SK-N-MC (cell line): ENCODE results near the gene TCTN3.
"Not testable (repeated sequence)": the region's sequence is repeated elsewhere in the genome, so short reads cannot be mapped to it uniquely, and the experiment has no call there.

ENCODE experiments used
- DNase-seq: peaks from one replicate; pipeline ENCODE4 v3.0.0-alpha.2; 2011; ENCODE audit warnings: low read depth, low spot score
- H3K27ac ChIP-seq: fragments of 200-600 bp; sonication (generic); 2 replicates; pipeline ENCODE4 v1.5.1; 2016; ENCODE audit warnings: mixed run types
- H3K36me3 ChIP-seq: fragments of 200-600 bp; sonication (generic); 2 replicates; pipeline ENCODE4 v1.6.1; 2017; ENCODE audit warnings: antibody characterized with exemption, low read length, mixed read lengths; ENCODE audit not compliant: insufficient read depth
- H3K4me3 ChIP-seq: fragments of 200-600 bp; sonication (generic); 2 replicates; pipeline ENCODE4 v1.5.1; 2016
- H3K9ac ChIP-seq: fragments of 200-600 bp; sonication (generic); 2 replicates; pipeline ENCODE4 v1.8.0; 2017; ENCODE audit warnings: mixed run types, mixed read lengths; ENCODE audit not compliant: insufficient read length
- H3K9me3 ChIP-seq: fragments of 200-600 bp; sonication (generic); 2 replicates; pipeline ENCODE4 v1.6.1; 2017; ENCODE audit warnings: low read depth, mild to moderate bottlenecking, antibody characterized with exemption, low read length, moderate library complexity, mixed read lengths
- EZH2 ChIP-seq: fragments of 200-600 bp; sonication (generic); IDR thresholded peaks from one replicate; pipeline ENCODE4 v1.6.1; 2017; ENCODE audit warnings: antibody characterized with exemption
- FOXP2 ChIP-seq: optimal IDR thresholded peaks from 2 replicates; pipeline ENCODE3; 2011; ENCODE audit warnings: mild to moderate bottlenecking, moderate library complexity; ENCODE audit not compliant: insufficient read depth; ENCODE audit errors: extremely low read length, control extremely low read depth
- POLR2AphosphoS5 ChIP-seq: IDR thresholded peaks from 2 replicates; pipeline ENCODE4 v1.6.1; 2012; ENCODE audit warnings: mild to moderate bottlenecking, low read depth, low read length, borderline replicate concordance

Gene TCTN3, protein sequence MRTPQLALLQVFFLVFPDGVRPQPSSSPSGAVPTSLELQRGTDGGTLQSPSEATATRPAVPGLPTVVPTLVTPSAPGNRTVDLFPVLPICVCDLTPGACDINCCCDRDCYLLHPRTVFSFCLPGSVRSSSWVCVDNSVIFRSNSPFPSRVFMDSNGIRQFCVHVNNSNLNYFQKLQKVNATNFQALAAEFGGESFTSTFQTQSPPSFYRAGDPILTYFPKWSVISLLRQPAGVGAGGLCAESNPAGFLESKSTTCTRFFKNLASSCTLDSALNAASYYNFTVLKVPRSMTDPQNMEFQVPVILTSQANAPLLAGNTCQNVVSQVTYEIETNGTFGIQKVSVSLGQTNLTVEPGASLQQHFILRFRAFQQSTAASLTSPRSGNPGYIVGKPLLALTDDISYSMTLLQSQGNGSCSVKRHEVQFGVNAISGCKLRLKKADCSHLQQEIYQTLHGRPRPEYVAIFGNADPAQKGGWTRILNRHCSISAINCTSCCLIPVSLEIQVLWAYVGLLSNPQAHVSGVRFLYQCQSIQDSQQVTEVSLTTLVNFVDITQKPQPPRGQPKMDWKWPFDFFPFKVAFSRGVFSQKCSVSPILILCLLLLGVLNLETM

GRCh38 chr10:95693668-95694534 is at the start of gene TCTN3:
TSS of gene TCTN3 (minus strand) at chr10:95693927. CDS start at chr10:95693899, 28 bp downstream.
- H3K9ac ChIP-seq: peak within 1 kb of the TSS; percentile 84
- TF ChIP-seq FOXP2 (no peak), POLR2AphosphoS5 (peak; percentile 83)
- peaks cover 4% of the 10 kb centered on the region; the same call in 1 of the 2 replicates for H3K36me3 ChIP-seq
- H3K27ac ChIP-seq: no peak within 1 kb of the TSS
- H3K9me3 ChIP-seq: no peaks in the 10 kb centered on the region
- DNase-seq: peak; percentile 83
- H3K4me3 ChIP-seq: peak within 1 kb of the TSS; percentile 87

DNA sequence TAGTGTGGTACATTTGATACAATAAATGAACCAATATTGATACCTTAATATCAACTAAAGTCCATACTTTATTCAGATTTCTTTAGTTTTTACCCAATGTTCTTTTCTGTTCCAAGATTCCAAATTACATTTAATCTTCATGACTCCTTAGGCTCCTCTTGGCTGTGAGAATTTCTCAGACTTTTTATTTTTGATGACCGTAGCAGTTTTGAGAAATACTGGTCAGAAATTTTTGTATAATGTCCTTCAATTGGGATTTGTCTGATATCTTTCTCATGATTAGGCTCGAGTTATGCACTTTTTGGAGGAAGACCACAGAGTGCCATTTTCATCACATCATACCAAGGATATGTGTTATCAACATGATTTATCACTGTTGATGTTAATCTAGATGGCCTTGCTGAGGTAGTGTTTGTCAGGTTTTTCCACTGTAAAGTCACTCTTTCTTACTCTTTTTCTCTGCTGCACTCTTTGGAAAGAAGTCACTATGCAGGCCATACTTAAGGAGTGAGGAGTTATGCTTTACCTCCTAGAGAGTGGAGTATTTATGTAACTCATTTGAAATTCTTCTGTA is 49.3 kb upstream of the TCTN3 start:
- TF ChIP-seq FOXP2 (no peak), EZH2 (no peak), POLR2AphosphoS5 (no peak)
- DNase-seq: no peak
- no peaks in the 10 kb centered on the region for H3K9me3 ChIP-seq
- no peak overlapping the region for H3K4me3 ChIP-seq
- H3K27ac ChIP-seq: peak overlapping the region; percentile 91
- H3K9ac ChIP-seq: no peak overlapping the region
- no peaks in the 10 kb centered on the region for H3K36me3 ChIP-seq

GRCh38 chr10:95742485-95742884 is 48.8 kb upstream of the TCTN3 start:
- H3K27ac ChIP-seq: peak overlapping the region; percentile 91
- H3K4me3 ChIP-seq: peak overlapping the region; percentile 49

GRCh38 chr10:95741807-95742467 is 48.2 kb upstream of the TCTN3 start:
- Histone ChIP-seq H3K4me3 (peak overlapping the region; percentile 49), H3K9me3 (no peaks in the 10 kb centered on the region), H3K9ac (peak overlapping the region; percentile 41), H3K36me3 (no peaks in the 10 kb centered on the region), H3K27ac (peak overlapping the region; percentile 91)
- DNase-seq: peak; percentile 22
- TF ChIP-seq EZH2: no peak
- TF ChIP-seq POLR2AphosphoS5: no peak; the same call in 1 of the 2 replicates
- TF ChIP-seq FOXP2: no peak

More at GRCh38 chr10:95742485-95742884, 48.8 kb upstream of the TCTN3 start:
- H3K36me3 ChIP-seq: no peaks in the 10 kb centered on the region
- H3K9me3 ChIP-seq: no peaks in the 10 kb centered on the region
- DNase-seq: peak; percentile 30
- peak overlapping the region; percentile 41 for H3K9ac ChIP-seq
- TF ChIP-seq FOXP2 (no peak), POLR2AphosphoS5 (no peak), EZH2 (no peak)

GRCh38 chr10:95739056-95739455 is 45.3 kb upstream of the TCTN3 start:
- no peaks in the 10 kb centered on the region for H3K9me3 ChIP-seq
- H3K4me3 ChIP-seq: no peak overlapping the region
- H3K36me3 ChIP-seq: no peaks in the 10 kb centered on the region
- DNase-seq: no peak
- no peak for TF ChIP-seq POLR2AphosphoS5
- TF ChIP-seq EZH2: no peak
- no peak for TF ChIP-seq FOXP2
- H3K27ac ChIP-seq: no peak overlapping the region
- no peak overlapping the region for H3K9ac ChIP-seq

DNA sequence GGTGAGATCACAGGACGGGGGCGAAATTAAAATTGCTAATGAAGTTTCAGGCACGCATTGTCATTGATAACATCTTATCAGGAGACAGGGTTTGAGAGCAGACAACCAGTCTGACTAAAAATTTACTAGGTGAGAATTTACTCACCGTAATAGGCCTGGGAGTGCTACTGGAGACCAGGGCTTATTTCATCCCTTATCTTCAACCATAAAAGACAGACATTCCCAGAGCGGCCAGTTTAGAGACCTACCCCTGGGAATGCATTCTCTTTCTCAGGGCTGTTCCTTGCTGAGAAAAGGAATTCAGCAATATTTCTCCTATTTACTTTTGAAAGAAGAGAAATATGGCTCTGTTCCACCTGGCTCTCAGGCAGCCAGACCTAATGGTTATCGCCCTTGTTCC is 39.2 kb upstream of the TCTN3 start:
- not testable (repeated sequence) for H3K27ac ChIP-seq, H3K9ac ChIP-seq, H3K4me3 ChIP-seq, H3K9me3 ChIP-seq, DNase-seq, H3K36me3 ChIP-seq

DNA sequence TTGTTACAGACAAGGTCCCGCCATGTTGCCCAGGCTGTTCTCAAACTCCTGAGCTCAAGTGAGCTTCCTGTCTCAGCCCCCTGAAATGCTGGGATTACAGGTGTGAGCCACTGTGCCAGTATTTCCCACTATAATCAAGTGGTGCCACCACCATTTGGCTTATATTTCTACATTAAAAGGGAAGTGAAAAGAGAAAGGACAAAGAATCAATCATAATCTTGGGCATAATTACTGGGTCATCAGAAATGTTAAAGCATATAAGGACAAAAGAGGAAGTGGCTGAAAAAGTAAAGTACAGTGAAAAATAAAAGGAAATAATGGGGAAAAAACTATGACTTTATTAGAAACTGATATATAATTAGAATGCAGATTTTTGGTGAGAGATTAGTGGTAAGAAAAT is 36.5 kb upstream of the TCTN3 start:
- Histone ChIP-seq H3K36me3 (no peaks in the 10 kb centered on the region), H3K9me3 (no peaks in the 10 kb centered on the region), H3K27ac (no peak overlapping the region), H3K9ac (no peak overlapping the region), H3K4me3 (no peak overlapping the region)
- DNase-seq: no peak
- TF ChIP-seq EZH2 (no peak), POLR2AphosphoS5 (no peak), FOXP2 (no peak)

DNA sequence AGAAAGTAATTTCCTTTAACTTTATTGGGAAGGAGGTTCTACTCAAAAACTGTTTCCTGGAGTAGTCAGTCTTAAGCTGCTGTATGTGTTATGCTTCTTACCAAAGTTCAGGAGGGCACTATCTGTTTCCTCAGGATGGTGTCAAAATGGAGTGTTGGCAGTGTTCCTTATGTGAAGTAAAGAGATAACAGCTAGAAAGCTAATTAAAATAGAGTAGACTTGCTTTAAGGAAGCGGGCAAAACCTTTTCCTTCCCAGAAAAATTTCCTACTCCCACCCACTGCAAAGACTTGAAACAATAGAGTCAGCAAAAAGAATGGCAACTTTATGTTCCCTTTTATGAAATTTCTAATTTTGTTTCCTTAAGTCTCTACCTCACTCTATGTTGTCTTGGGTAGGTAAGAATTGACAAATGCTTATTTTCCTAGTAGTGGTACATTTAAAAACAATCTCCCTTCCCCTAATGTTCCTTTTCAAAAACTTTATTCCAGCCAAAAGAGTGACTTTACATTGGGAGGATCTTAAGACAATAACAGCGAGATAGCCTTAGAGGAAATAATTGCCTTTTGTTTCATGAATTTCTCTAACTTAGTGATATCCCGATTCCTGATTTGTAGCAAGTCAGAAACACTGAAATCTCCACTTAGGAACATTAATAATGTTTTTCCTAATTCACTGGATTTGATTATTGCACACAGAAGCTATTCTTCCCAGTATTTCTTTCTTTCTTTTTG is 35.8 kb upstream of the TCTN3 start:
- no peak overlapping the region for H3K27ac ChIP-seq
- DNase-seq: no peak
- H3K4me3 ChIP-seq: no peak overlapping the region
- H3K9me3 ChIP-seq: no peaks in the 10 kb centered on the region
- TF ChIP-seq EZH2 (no peak), POLR2AphosphoS5 (no peak), FOXP2 (no peak)
- no peak overlapping the region for H3K9ac ChIP-seq
- no peaks in the 10 kb centered on the region for H3K36me3 ChIP-seq
